GM13976 (cell line): ENCODE data around the gene ACSF2.

ENCODE experiments used
- DNase-seq: peaks from one replicate; pipeline ENCODE4 v3.0.0; 2012; ENCODE audit warnings: low spot score
- CTCF ChIP-seq: IDR thresholded peaks from 2 replicates; pipeline ENCODE4 v1.5.1; 2012; ENCODE audit warnings: borderline replicate concordance, mild to moderate bottlenecking; ENCODE audit not compliant: insufficient read depth; ENCODE audit errors: extremely low read depth, missing control alignments, control extremely low read depth
- in situ Hi-C: fragments of 300-500 bp; cut with MboI; formaldehyde crosslinking; loops from one replicate; pipeline ENCODE4 v1.12.0; 2022; ENCODE audit warnings: low sequenced_read_pairs, mixed read lengths, inconsistent platforms; ENCODE audit not compliant: unreplicated experiment

ACSF2 gene

DNA sequence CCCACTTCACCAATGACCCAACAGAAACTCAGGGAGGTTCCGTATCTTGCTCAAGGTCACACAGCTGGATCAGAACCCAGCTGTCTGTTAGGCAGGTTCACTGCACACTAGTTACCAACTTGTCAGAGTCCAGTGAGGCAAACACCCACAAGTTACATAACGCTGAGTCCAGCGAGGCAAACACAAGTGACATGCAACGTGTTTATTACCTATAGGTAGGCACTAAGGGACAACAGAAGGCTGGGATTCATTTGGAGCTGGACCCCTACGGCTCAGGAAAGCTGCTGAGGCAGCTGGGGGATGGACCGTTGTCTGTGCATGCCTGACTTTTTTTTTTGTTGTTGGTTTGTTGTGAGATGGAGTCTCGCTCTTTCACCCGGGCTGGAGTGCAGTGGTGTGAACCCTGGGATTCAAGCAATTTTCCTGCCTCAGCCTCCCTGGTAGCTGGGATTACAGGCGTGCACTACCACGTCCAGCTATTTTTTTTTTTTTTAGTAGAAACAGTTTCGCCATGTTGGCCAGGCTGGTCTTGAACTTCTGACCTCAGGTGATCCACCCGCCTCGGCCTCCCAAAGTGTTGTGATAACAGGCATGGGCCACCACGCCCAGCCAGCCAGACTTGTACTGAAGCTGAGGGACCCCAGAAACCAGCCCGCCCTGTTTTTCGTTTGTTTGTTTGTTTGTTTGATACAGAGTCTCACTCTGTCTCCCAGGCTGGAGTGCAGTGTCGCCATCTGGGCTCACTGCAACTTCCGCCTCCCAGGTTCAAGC lies 50.7 kb downstream of the ACSF2 start:
- in situ Hi-C loops, result no loop called here
- TF ChIP-seq CTCF, result no peak
- DNase-seq, result no peak

GRCh38 chr17:50477976-50478375 lies 52.0 kb downstream of the ACSF2 start:
- TF ChIP-seq CTCF, result no peak
- no peak for DNase-seq
- in situ Hi-C loops, result no loop called here

GRCh38 chr17:50478391-50479381 lies 52.7 kb downstream of the ACSF2 start, which contains the start of gene RSAD1:
Gene RSAD1, plus strand, starts transcription at chr17:50478860. Its CDS starts 25 bp downstream, at chr17:50478885.
- in situ Hi-C loops, result no loop called here
- TF ChIP-seq CTCF, result peak; percentile 81
- peak; percentile 93 for DNase-seq

GRCh38 chr17:50479522-50480141 lies 53.6 kb downstream of the ACSF2 start:
- TF ChIP-seq CTCF, result peak; percentile 51
- DNase-seq, result peak; percentile 81
- in situ Hi-C loops, result no loop called here

GRCh38 chr17:50480142-50480764 lies 54.2 kb downstream of the ACSF2 start:
- no peak for TF ChIP-seq CTCF
- in situ Hi-C loops, result no loop called here
- no peak for DNase-seq

DNA sequence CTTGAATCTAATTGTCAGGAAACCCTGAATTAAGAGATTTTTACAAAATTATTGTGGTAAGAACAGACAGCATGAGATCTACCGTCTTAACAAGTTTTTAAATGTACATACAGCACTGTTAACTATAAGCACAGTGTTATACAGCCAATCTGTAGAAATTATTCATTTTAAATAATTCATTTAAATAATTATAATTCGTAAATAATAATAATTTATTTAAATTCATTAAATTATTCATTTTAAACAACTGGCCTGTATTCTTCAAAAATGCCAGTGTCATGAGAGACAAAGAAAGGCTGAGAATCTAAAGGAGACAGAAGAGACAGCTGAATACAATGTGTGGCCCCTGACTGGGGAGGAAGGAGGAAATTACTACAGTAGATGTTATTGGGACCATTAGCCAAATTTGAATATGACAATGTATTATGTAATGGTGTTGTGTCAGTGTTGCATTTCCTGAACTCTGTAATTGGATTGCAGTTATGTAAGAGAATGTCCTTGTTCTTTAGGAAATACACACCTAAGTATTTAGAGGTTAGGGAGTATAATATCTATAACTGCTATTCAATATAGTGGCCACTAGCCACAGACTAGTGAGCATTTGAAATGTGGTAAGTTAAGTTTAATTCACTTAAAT lies 55.0 kb downstream of the ACSF2 start:
- in situ Hi-C loops, result no loop called here
- no peak for DNase-seq
- no peak for TF ChIP-seq CTCF
